ENCODE measurements around the gene IFITM5.

Gene IFITM5

GRCh38 chr11:304915-305843 is 5.9 kb upstream of the IFITM5 start:
- peak; percentile 78 for TF ChIP-seq CTCF (IDR thresholded peaks at IDR 0.05; ENCODE audit: low read length, missing control alignments)
- peak; percentile 86 for DNase-seq (ENCODE audit: low read depth)
- H3K4me3 ChIP-seq (replicated peaks; ENCODE audit: low read depth, low read length), result no peak overlapping the region

DNA sequence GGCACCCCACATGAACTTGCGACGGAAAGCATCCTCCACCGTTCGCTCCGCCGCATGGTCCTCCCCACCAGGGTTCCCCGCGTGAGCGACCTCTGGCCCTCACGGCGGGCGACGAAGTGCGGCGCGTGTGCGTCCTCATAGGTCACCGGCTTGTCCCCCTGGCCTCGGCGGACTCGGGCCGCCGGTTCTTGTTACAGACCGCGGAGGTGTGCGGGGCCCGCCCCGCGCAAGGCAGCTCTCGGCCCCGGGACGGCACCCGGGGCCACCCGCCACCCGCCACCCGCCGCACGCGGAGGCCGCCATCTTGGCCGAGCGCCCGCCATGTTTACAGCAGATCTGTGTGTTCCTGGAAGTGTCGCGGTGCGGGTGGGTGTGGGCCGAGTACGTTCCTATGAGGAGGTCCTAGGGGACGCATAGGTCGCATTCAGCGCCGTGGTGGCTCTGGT is 4.8 kb upstream of the IFITM5 start:
- no peak overlapping the region for H3K4me3 ChIP-seq (replicated peaks; ENCODE audit: low read depth, low read length)
- TF ChIP-seq CTCF (IDR thresholded peaks at IDR 0.05; ENCODE audit: low read length, missing control alignments), result no peak
- DNase-seq (ENCODE audit: low read depth), result no peak

- no peak for TF ChIP-seq CTCF (IDR thresholded peaks at IDR 0.05; ENCODE audit: low read length, missing control alignments)
- DNase-seq (ENCODE audit: low read depth), result no peak
- no peak overlapping the region for H3K4me3 ChIP-seq (replicated peaks; ENCODE audit: low read depth, low read length)
Observed at GRCh38 chr11:303363-303762, 4.0 kb upstream of the IFITM5 start.

DNA sequence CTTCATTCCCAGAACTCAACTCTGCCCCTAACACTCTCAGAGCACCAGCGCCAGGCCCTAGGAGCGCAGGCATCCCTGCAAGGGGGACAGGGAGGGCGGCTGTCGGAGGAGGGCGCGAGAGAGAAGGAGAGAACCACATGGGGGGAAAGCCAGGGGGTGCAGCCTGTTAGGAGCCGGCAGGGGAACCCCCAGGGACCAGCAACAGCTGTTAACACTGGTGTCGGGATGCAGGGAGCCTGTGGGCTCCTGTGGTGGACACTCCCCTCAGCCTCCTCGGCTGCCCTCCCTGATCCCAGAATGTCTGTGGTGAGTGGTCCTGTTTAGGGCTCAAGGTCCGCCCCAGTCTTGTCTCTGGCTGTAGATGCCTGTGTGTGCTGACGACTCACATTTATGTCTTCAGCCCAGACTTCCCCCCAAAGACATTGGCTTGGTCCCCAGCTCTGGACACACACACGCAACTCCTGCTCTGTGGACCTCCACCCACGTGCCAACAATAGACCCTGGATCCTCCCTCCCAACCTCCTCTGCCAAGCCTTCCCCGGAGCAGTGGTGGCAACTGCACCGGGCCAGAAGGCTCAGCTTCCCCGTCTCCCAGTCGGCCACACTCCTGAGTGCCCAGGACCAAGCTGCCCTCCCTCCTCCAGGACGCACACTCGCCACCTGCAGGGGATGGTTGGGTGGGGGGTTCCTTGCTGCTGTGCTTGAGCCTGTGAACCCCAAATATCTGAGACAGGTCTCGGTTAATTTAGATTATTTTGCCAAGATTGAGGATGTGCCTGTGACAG is 817 bp upstream of the IFITM5 start:
- DNase-seq (ENCODE audit: low read depth), result no peak
- TF ChIP-seq CTCF (IDR thresholded peaks at IDR 0.05; ENCODE audit: low read length, missing control alignments), result peak; percentile 20
- no peak overlapping the region for H3K4me3 ChIP-seq (replicated peaks; ENCODE audit: low read depth, low read length)

DNA sequence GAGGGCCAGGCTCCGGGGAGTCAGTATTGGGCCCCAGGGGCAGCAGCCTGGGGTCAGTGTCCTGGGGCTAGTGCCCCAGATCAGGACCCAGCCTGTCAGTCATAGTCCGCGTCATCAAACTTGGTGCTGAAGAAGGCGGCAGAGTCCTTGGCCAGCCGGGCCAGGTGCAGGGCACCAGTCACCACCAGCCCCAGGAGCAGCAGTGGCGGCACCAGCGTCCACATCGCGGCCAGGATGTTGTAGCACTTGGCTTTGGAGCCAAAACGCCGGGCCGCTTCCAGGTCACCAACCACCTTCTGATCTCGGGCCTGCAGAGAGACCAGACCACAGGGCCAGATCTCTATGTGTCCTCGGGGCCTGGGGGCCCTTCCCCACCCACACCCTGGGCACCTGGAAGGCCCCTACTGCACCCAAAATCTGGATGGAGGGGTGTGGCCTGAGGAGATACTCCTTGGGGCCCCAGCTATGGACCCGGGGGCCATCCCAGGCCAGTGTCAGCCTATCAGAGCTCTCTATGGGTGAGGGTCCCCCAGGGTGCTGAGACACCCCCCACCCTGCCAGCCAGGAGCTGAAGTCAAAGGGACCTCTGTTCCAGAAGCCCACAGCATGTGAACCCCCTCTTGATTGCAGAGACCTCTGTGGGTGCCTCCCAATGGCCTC is 790 bp downstream of the IFITM5 start:
- TF ChIP-seq CTCF (IDR thresholded peaks at IDR 0.05; ENCODE audit: low read length, missing control alignments), result no peak

GRCh38 chr11:297586-298405 is 1.5 kb downstream of the IFITM5 start:
- TF ChIP-seq CTCF (IDR thresholded peaks at IDR 0.05; ENCODE audit: low read length, missing control alignments), result no peak
- no peak overlapping the region for H3K4me3 ChIP-seq (replicated peaks; ENCODE audit: low read depth, low read length)
- no peak for DNase-seq (ENCODE audit: low read depth)

More for the DNA sequence above, 790 bp downstream of the IFITM5 start:
- H3K4me3 ChIP-seq (replicated peaks; ENCODE audit: low read depth, low read length), result no peak overlapping the region
- no peak for DNase-seq (ENCODE audit: low read depth)
